SW 1271 (cell line): ENCODE measurements around the gene FASLG.
A peak's percentile ranks its signal among the peaks of the same experiment; 100 is the strongest.
"Not testable (repeated sequence)": the region's sequence is repeated elsewhere in the genome, so short reads cannot be mapped to it uniquely, and the experiment has no call there.

ENCODE experiments used
- DNase-seq, 2 experiments: peaks; one replicate each; lab custom pipeline; 2025; lab: John Stamatoyannopoulos, UW

The FASLG gene

GRCh38 chr1:172658871-172659453 lies at the start of gene FASLG:
Gene FASLG (plus strand): TSS chr1:172659103. CDS start chr1:172659202, 99 bp downstream.
- DNase-seq: no peak

GRCh38 chr1:172609528-172609927 lies 49.4 kb upstream of the FASLG start:
- peak in 1 of 2 experiments; percentile 5 for DNase-seq

- DNase-seq: no peak
These were observed 46.4 kb upstream of the FASLG start for GRCh38 chr1:172612478-172612877.

- DNase-seq: no peak
These were observed 45.6 kb upstream of the FASLG start for GRCh38 chr1:172613294-172613693.

GRCh38 chr1:172616195-172616594 lies 42.7 kb upstream of the FASLG start:
- no peak for DNase-seq

- DNase-seq: no peak
These were observed 42.3 kb upstream of the FASLG start for GRCh38 chr1:172616636-172617035.

- DNase-seq: not testable (repeated sequence)
These were observed 38.3 kb upstream of the FASLG start for GRCh38 chr1:172620603-172621002.

GRCh38 chr1:172622541-172622940 lies 36.4 kb upstream of the FASLG start:
- no peak for DNase-seq

GRCh38 chr1:172623748-172624147 lies 35.2 kb upstream of the FASLG start:
- no peak for DNase-seq

GRCh38 chr1:172626845-172627244 lies 32.1 kb upstream of the FASLG start:
- DNase-seq: no peak

- DNase-seq: no peak
These were observed 31.2 kb upstream of the FASLG start for GRCh38 chr1:172627702-172628101.

- no peak for DNase-seq
These were observed 30.5 kb upstream of the FASLG start for GRCh38 chr1:172628401-172628800.

GRCh38 chr1:172629170-172629569 lies 29.7 kb upstream of the FASLG start:
- DNase-seq: no peak

- DNase-seq: no peak
These were observed 29.3 kb upstream of the FASLG start for GRCh38 chr1:172629638-172630037.

- no peak for DNase-seq
These were observed 28.7 kb upstream of the FASLG start for GRCh38 chr1:172630056-172630818.

- DNase-seq: no peak
These were observed 28.0 kb upstream of the FASLG start for GRCh38 chr1:172630868-172631267.

- peak in 1 of 2 experiments; percentile 15 for DNase-seq
These were observed 21.4 kb upstream of the FASLG start for GRCh38 chr1:172637522-172637921.

- no peak for DNase-seq
These were observed 20.7 kb upstream of the FASLG start for GRCh38 chr1:172638249-172638648.

GRCh38 chr1:172638885-172639831 lies 19.7 kb upstream of the FASLG start:
- DNase-seq: peak; percentile 55 to 72

- DNase-seq: no peak
These were observed 18.8 kb upstream of the FASLG start for GRCh38 chr1:172640111-172640510.

- DNase-seq: no peak
These were observed 17.4 kb upstream of the FASLG start for GRCh38 chr1:172641492-172641891.

GRCh38 chr1:172642970-172643369 lies 15.9 kb upstream of the FASLG start:
- DNase-seq: no peak

- no peak for DNase-seq
These were observed 12.2 kb upstream of the FASLG start for GRCh38 chr1:172646653-172647052.
